ENCODE measurements around the gene PIBF1. TPM values are rescaled to one million over a fixed set of nuclear protein-coding genes. Genes with fewer than 3 reads are reported as not detected.

Gene PIBF1
- total and polyA plus RNA-seq, 7 donors: 5.4 to 12.8 (median 7.5) TPM

- no peak for TF ChIP-seq CTCF (IDR thresholded peaks at IDR 0.05)
- H3K27ac ChIP-seq: no peak overlapping the region
These were observed 256.1 kb downstream of the PIBF1 start for GRCh38 chr13:73038064-73038463.

GRCh38 chr13:73039201-73040108 is 257.5 kb downstream of the PIBF1 start:
- Histone ChIP-seq H3K27ac (no peak overlapping the region), H3K4me3 (no peak overlapping the region), H3K27me3 (ENCODE audit: insufficient read depth in 3 of 3, low read length in 2 of 3) (no peaks in the 10 kb centered on the region), H3K9me3 (no peaks in the 10 kb centered on the region), H3K4me1 (no peaks in the 10 kb centered on the region), H3K36me3 (ENCODE audit: insufficient read depth in 1 of 2, low read depth in 1 of 2) (no peaks in the 10 kb centered on the region)
- 85 to 88% (median 85%) methylated on average over 2 of the region's 2 CpGs for WGBS, 3 donors
- no peak for ATAC-seq
- no peak for TF ChIP-seq CTCF (IDR thresholded peaks at IDR 0.05)
- intact Hi-C loops (cut with DNase I): no loop called here
- no peak for DNase-seq

More at GRCh38 chr13:73038064-73038463, 256.1 kb downstream of the PIBF1 start:
- intact Hi-C loops (cut with DNase I): no loop called here
- Histone ChIP-seq H3K27me3 (ENCODE audit: insufficient read depth in 3 of 3, low read length in 2 of 3) (no peaks in the 10 kb centered on the region), H3K36me3 (ENCODE audit: insufficient read depth in 1 of 2, low read depth in 1 of 2) (no peaks in the 10 kb centered on the region), H3K4me1 (no peaks in the 10 kb centered on the region), H3K4me3 (no peak overlapping the region), H3K9me3 (no peaks in the 10 kb centered on the region)
- ATAC-seq (no peak), DNase-seq (no peak)

- H3K9me3 ChIP-seq: no peaks in the 10 kb centered on the region
- H3K27me3 ChIP-seq (ENCODE audit: insufficient read depth in 3 of 3, low read length in 2 of 3): no peaks in the 10 kb centered on the region
- DNase-seq (no peak), ATAC-seq (no peak)
- no peaks in the 10 kb centered on the region for H3K36me3 ChIP-seq (ENCODE audit: insufficient read depth in 1 of 2, low read depth in 1 of 2)
- 89 to 98% (median 95%) methylated on average over 3 of the region's 3 CpGs for WGBS, 3 donors
- H3K4me1 ChIP-seq: no peaks in the 10 kb centered on the region
- no peak for TF ChIP-seq CTCF (IDR thresholded peaks at IDR 0.05)
- H3K27ac ChIP-seq: no peak overlapping the region
- intact Hi-C loops (cut with DNase I): no loop called here
- no peak overlapping the region for H3K4me3 ChIP-seq
These were observed 258.6 kb downstream of the PIBF1 start for GRCh38 chr13:73040484-73040883.

- Histone ChIP-seq H3K9me3 (no peaks in the 10 kb centered on the region), H3K36me3 (ENCODE audit: insufficient read depth in 1 of 2, low read depth in 1 of 2) (no peaks in the 10 kb centered on the region), H3K4me1 (no peaks in the 10 kb centered on the region), H3K4me3 (no peak overlapping the region), H3K27ac (no peak overlapping the region), H3K27me3 (ENCODE audit: insufficient read depth in 3 of 3, low read length in 2 of 3) (no peaks in the 10 kb centered on the region)
- DNase-seq: no peak
- TF ChIP-seq CTCF (IDR thresholded peaks at IDR 0.05): no peak
- intact Hi-C loops (cut with DNase I): no loop called here
- 87 to 90% (median 87%) methylated on average over 7 of the region's 7 CpGs for WGBS, 3 donors
- ATAC-seq: no peak
These were observed 259.1 kb downstream of the PIBF1 start for GRCh38 chr13:73040968-73041596.
